Measurements from ENCODE around the gene CHGA. TPM values are rescaled to one million over a fixed set of nuclear protein-coding genes. Genes with fewer than 3 reads are reported as not detected.

The CHGA gene
- total and polyA plus RNA-seq, 2 of the 13 experiments (the other 11 are each of a cell fraction or from before 2014, with no cell fraction given): not detected

DNA sequence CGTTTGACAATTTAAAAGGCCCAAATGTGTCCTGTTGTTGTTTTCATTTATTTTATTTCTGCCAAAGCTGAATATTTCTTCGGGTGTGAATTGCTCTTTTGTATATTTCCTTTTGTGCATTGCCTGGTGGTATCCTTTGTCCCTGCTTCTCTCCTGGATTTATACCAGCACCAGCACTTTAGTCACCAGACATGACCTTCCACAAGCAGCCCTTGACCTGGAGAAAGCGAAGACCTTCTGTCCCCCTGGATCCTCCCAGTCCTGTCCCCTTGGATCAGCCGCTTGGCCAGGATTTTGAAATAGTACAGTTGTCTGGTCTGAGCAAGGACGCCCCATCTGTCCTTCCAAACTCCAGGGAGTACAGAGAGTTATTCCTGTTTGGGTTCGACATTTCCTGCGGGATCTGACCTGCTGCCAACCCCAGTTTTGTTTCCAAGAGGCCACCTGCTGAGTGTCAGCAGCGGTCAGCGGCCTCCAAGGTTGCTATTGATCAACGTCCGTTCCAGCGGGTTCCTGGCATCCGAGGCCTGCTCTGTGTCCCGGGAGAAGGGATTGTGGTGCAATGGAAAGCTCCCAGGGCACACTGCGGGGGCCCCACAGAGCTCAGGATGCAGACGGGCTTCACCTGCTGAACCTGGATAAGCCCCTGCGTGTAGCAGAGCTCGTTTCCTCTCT lies 45.1 kb upstream of the CHGA start (continued):
- TF ChIP-seq, protein P1, sequence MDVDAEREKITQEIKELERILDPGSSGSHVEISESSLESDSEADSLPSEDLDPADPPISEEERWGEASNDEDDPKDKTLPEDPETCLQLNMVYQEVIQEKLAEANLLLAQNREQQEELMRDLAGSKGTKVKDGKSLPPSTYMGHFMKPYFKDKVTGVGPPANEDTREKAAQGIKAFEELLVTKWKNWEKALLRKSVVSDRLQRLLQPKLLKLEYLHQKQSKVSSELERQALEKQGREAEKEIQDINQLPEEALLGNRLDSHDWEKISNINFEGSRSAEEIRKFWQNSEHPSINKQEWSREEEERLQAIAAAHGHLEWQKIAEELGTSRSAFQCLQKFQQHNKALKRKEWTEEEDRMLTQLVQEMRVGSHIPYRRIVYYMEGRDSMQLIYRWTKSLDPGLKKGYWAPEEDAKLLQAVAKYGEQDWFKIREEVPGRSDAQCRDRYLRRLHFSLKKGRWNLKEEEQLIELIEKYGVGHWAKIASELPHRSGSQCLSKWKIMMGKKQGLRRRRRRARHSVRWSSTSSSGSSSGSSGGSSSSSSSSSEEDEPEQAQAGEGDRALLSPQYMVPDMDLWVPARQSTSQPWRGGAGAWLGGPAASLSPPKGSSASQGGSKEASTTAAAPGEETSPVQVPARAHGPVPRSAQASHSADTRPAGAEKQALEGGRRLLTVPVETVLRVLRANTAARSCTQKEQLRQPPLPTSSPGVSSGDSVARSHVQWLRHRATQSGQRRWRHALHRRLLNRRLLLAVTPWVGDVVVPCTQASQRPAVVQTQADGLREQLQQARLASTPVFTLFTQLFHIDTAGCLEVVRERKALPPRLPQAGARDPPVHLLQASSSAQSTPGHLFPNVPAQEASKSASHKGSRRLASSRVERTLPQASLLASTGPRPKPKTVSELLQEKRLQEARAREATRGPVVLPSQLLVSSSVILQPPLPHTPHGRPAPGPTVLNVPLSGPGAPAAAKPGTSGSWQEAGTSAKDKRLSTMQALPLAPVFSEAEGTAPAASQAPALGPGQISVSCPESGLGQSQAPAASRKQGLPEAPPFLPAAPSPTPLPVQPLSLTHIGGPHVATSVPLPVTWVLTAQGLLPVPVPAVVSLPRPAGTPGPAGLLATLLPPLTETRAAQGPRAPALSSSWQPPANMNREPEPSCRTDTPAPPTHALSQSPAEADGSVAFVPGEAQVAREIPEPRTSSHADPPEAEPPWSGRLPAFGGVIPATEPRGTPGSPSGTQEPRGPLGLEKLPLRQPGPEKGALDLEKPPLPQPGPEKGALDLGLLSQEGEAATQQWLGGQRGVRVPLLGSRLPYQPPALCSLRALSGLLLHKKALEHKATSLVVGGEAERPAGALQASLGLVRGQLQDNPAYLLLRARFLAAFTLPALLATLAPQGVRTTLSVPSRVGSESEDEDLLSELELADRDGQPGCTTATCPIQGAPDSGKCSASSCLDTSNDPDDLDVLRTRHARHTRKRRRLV (CRISPR knock-in tag; IDR thresholded peaks at IDR 0.05): no peak
- no peak for TF ChIP-seq ZNF441 (CRISPR knock-in tag; IDR thresholded peaks at IDR 0.05; ENCODE audit: borderline replicate concordance)
- TF ChIP-seq CREB1 (IDR thresholded peaks at IDR 0.05): no peak
- TF ChIP-seq CREB1 (CRISPR knock-in tag; IDR thresholded peaks at IDR 0.05): no peak
- no peak for TF ChIP-seq JARID2 (CRISPR knock-in tag; IDR thresholded peaks at IDR 0.05; ENCODE audit: insufficient replicate concordance)
- TF ChIP-seq, protein P2, sequence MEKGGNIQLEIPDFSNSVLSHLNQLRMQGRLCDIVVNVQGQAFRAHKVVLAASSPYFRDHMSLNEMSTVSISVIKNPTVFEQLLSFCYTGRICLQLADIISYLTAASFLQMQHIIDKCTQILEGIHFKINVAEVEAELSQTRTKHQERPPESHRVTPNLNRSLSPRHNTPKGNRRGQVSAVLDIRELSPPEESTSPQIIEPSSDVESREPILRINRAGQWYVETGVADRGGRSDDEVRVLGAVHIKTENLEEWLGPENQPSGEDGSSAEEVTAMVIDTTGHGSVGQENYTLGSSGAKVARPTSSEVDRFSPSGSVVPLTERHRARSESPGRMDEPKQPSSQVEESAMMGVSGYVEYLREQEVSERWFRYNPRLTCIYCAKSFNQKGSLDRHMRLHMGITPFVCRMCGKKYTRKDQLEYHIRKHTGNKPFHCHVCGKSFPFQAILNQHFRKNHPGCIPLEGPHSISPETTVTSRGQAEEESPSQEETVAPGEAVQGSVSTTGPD (CRISPR knock-in tag; IDR thresholded peaks at IDR 0.05): no peak
- TF ChIP-seq, protein P3, sequence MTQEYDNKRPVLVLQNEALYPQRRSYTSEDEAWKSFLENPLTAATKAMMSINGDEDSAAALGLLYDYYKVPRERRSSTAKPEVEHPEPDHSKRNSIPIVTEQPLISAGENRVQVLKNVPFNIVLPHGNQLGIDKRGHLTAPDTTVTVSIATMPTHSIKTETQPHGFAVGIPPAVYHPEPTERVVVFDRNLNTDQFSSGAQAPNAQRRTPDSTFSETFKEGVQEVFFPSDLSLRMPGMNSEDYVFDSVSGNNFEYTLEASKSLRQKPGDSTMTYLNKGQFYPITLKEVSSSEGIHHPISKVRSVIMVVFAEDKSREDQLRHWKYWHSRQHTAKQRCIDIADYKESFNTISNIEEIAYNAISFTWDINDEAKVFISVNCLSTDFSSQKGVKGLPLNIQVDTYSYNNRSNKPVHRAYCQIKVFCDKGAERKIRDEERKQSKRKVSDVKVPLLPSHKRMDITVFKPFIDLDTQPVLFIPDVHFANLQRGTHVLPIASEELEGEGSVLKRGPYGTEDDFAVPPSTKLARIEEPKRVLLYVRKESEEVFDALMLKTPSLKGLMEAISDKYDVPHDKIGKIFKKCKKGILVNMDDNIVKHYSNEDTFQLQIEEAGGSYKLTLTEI (CRISPR knock-in tag; conservative IDR thresholded peaks at IDR 0.05): no peak
- TF ChIP-seq, protein P4, sequence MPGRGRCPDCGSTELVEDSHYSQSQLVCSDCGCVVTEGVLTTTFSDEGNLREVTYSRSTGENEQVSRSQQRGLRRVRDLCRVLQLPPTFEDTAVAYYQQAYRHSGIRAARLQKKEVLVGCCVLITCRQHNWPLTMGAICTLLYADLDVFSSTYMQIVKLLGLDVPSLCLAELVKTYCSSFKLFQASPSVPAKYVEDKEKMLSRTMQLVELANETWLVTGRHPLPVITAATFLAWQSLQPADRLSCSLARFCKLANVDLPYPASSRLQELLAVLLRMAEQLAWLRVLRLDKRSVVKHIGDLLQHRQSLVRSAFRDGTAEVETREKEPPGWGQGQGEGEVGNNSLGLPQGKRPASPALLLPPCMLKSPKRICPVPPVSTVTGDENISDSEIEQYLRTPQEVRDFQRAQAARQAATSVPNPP (CRISPR knock-in tag; IDR thresholded peaks at IDR 0.05): no peak
- TF ChIP-seq, protein P5, sequence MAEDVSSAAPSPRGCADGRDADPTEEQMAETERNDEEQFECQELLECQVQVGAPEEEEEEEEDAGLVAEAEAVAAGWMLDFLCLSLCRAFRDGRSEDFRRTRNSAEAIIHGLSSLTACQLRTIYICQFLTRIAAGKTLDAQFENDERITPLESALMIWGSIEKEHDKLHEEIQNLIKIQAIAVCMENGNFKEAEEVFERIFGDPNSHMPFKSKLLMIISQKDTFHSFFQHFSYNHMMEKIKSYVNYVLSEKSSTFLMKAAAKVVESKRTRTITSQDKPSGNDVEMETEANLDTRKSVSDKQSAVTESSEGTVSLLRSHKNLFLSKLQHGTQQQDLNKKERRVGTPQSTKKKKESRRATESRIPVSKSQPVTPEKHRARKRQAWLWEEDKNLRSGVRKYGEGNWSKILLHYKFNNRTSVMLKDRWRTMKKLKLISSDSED (CRISPR knock-in tag; IDR thresholded peaks at IDR 0.05): no peak
- TF ChIP-seq, protein P6, sequence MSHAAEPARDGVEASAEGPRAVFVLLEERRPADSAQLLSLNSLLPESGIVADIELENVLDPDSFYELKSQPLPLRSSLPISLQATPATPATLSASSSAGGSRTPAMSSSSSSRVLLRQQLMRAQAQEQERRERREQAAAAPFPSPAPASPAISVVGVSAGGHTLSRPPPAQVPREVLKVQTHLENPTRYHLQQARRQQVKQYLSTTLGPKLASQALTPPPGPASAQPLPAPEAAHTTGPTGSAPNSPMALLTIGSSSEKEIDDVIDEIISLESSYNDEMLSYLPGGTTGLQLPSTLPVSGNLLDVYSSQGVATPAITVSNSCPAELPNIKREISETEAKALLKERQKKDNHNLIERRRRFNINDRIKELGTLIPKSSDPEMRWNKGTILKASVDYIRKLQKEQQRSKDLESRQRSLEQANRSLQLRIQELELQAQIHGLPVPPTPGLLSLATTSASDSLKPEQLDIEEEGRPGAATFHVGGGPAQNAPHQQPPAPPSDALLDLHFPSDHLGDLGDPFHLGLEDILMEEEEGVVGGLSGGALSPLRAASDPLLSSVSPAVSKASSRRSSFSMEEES (CRISPR knock-in tag; IDR thresholded peaks at IDR 0.05): no peak
- no peak for TF ChIP-seq ZNF780A (CRISPR knock-in tag; IDR thresholded peaks at IDR 0.05)
- 0 out of 2 replicates have a peak, but pooled peaks have one; percentile 49 for TF ChIP-seq KMT2A (CRISPR knock-in tag; IDR thresholded peaks at IDR 0.05)
- TF ChIP-seq ZMYM2 (CRISPR knock-in tag; IDR thresholded peaks at IDR 0.05): no peak
- TF ChIP-seq CHCHD3 (CRISPR knock-in tag; IDR thresholded peaks at IDR 0.05): no peak
- TF ChIP-seq ZNF749 (CRISPR knock-in tag; IDR thresholded peaks at IDR 0.05; ENCODE audit: borderline replicate concordance): no peak
- TF ChIP-seq TRIM24 (CRISPR knock-in tag; IDR thresholded peaks at IDR 0.05): no peak
